Erythroblast (primary cell): ENCODE measurements around the gene AP3M1.

Experiments used
- GATA1 ChIP-seq: IDR thresholded peaks from 2 replicates; pipeline ENCODE4 v1.6.1; 2011; ENCODE audit warnings: low read depth, mild to moderate bottlenecking, control low read depth, low read length, moderate library complexity
- POLR2A ChIP-seq: IDR thresholded peaks from 2 replicates; pipeline ENCODE4 v1.6.1; 2011; ENCODE audit warnings: mild to moderate bottlenecking, low read length

DNA sequence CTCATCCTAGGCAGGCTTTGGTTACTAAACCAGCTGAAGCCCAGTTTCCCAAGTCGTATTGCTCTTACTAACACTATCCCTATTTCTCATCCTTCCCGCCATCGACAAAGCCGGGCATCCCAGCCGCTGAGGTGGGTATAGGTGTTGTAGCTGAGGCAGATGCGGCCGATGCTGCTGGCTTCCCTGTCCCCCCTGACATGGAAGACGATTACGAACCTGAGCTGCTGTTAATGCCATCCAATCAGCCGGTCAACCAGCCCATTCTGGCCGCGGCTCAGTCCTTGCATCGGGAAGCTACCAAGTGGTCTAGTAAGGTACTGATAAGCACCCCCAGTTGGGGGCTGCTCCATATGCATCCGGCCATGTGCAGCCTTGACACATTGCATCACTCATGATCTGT, 38.8 kb downstream of the AP3M1 start:
- TF ChIP-seq POLR2A (no peak), GATA1 (no peak)
